Measurements from ENCODE around the gene FECH.
A peak's percentile ranks its signal among the peaks of the same experiment; 100 is the strongest.

Gene FECH

GRCh38 chr18:57585855-57586250, 649 bp downstream of the FECH start:
- H4K20me1 ChIP-seq (ENCODE audit: insufficient read depth, low read length), result no peaks in the 10 kb centered on the region
- no peaks in the 10 kb centered on the region for H3K9me3 ChIP-seq (ENCODE audit: low read length)
- TF ChIP-seq EZH2 (IDR thresholded peaks at IDR 0.05; ENCODE audit: borderline replicate concordance, low read length), result no peak
- TF ChIP-seq, protein P1, sequence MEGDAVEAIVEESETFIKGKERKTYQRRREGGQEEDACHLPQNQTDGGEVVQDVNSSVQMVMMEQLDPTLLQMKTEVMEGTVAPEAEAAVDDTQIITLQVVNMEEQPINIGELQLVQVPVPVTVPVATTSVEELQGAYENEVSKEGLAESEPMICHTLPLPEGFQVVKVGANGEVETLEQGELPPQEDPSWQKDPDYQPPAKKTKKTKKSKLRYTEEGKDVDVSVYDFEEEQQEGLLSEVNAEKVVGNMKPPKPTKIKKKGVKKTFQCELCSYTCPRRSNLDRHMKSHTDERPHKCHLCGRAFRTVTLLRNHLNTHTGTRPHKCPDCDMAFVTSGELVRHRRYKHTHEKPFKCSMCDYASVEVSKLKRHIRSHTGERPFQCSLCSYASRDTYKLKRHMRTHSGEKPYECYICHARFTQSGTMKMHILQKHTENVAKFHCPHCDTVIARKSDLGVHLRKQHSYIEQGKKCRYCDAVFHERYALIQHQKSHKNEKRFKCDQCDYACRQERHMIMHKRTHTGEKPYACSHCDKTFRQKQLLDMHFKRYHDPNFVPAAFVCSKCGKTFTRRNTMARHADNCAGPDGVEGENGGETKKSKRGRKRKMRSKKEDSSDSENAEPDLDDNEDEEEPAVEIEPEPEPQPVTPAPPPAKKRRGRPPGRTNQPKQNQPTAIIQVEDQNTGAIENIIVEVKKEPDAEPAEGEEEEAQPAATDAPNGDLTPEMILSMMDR (IDR thresholded peaks at IDR 0.05; ENCODE audit: low read length), result no peak
- H3K27me3 ChIP-seq (ENCODE audit: insufficient read depth, low read length), result no peaks in the 10 kb centered on the region
- peak overlapping the region; percentile 9 for H3K27ac ChIP-seq (ENCODE audit: low read depth, low read length, poor library complexity, severe bottlenecking)
- peak overlapping the region; percentile 81 for H3K4me2 ChIP-seq (ENCODE audit: low read length)
- peak overlapping the region; percentile 79 for H3K9ac ChIP-seq (ENCODE audit: low read length)
- H3F3A ChIP-seq (ENCODE audit: insufficient read depth, low read length), result no peaks in the 10 kb centered on the region
- peaks cover 6% of the 10 kb centered on the region; the same call in 1 of the 2 replicates for H3K79me2 ChIP-seq (ENCODE audit: insufficient read depth, low read length)
- H3K4me1 ChIP-seq (ENCODE audit: insufficient read depth, low read length, severe bottlenecking), result peaks cover 32% of the 10 kb centered on the region
- peak overlapping the region; percentile 86 for H3K4me3 ChIP-seq (ENCODE audit: low read depth, low read length, poor library complexity, severe bottlenecking)
- H3K36me3 ChIP-seq (ENCODE audit: insufficient read depth, low read length), result no peaks in the 10 kb centered on the region
- no peaks in the 10 kb centered on the region for H3K9me2 ChIP-seq (ENCODE audit: low read depth, low read length)
- H2AFZ ChIP-seq (ENCODE audit: low read length), result no peak overlapping the region; the same call in 1 of the 2 replicates

DNA sequence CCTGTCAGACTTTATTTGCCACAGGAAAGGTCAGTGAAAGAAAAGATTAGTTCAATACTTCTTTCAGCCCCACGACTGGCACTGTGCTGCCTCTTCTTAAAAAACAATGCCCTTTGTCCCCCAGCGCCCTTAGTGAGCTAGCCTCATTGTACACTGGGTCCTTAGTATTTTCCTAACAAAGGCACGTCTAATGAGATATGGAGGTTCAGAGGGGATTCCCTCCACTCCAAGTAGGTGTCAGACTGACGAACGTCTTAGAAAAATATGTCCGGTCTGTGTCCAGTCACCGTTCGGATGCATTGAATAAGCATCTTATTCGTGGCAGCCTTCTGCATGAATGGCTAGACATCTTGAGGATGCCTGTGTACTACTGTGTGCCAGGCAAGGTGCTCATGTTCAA, 1.1 kb downstream of the FECH start:
- H3F3A ChIP-seq (ENCODE audit: insufficient read depth, low read length), result no peaks in the 10 kb centered on the region
- H3K27ac ChIP-seq (ENCODE audit: low read depth, low read length, poor library complexity, severe bottlenecking), result peak overlapping the region; percentile 9
- TF ChIP-seq, protein P1 (IDR thresholded peaks at IDR 0.05; ENCODE audit: low read length), result no peak
- no peak for TF ChIP-seq EZH2 (IDR thresholded peaks at IDR 0.05; ENCODE audit: borderline replicate concordance, low read length)
- H3K9ac ChIP-seq (ENCODE audit: low read length), result peak overlapping the region; percentile 79
- peak overlapping the region; percentile 86 for H3K4me3 ChIP-seq (ENCODE audit: low read depth, low read length, poor library complexity, severe bottlenecking)
- no peaks in the 10 kb centered on the region for H3K9me3 ChIP-seq (ENCODE audit: low read length)
- H3K36me3 ChIP-seq (ENCODE audit: insufficient read depth, low read length), result no peaks in the 10 kb centered on the region
- H2AFZ ChIP-seq (ENCODE audit: low read length), result no peak overlapping the region
- H3K4me2 ChIP-seq (ENCODE audit: low read length), result peak overlapping the region; percentile 81
- no peaks in the 10 kb centered on the region for H4K20me1 ChIP-seq (ENCODE audit: insufficient read depth, low read length)
- peaks cover 36% of the 10 kb centered on the region for H3K4me1 ChIP-seq (ENCODE audit: insufficient read depth, low read length, severe bottlenecking)
- no peaks in the 10 kb centered on the region for H3K27me3 ChIP-seq (ENCODE audit: insufficient read depth, low read length)
- no peaks in the 10 kb centered on the region for H3K9me2 ChIP-seq (ENCODE audit: low read depth, low read length)
- peaks cover 6% of the 10 kb centered on the region; the same call in 1 of the 2 replicates for H3K79me2 ChIP-seq (ENCODE audit: insufficient read depth, low read length)

- Histone ChIP-seq H2AFZ (ENCODE audit: low read length) (no peak overlapping the region), H4K20me1 (ENCODE audit: insufficient read depth, low read length) (no peaks in the 10 kb centered on the region), H3K9me3 (ENCODE audit: low read length) (no peaks in the 10 kb centered on the region), H3F3A (ENCODE audit: insufficient read depth, low read length) (no peaks in the 10 kb centered on the region), H3K36me3 (ENCODE audit: insufficient read depth, low read length) (peaks cover 5% of the 10 kb centered on the region; the same call in 1 of the 2 replicates), H3K4me3 (ENCODE audit: low read depth, low read length, poor library complexity, severe bottlenecking) (no peak overlapping the region), H3K79me2 (ENCODE audit: insufficient read depth, low read length) (peaks cover 6% of the 10 kb centered on the region; the same call in 1 of the 2 replicates), H3K27ac (ENCODE audit: low read depth, low read length, poor library complexity, severe bottlenecking) (no peak overlapping the region), H3K4me1 (ENCODE audit: insufficient read depth, low read length, severe bottlenecking) (peaks cover 46% of the 10 kb centered on the region), H3K4me2 (ENCODE audit: low read length) (peak overlapping the region; percentile 81), H3K9me2 (ENCODE audit: low read depth, low read length) (no peaks in the 10 kb centered on the region), H3K27me3 (ENCODE audit: insufficient read depth, low read length) (no peaks in the 10 kb centered on the region), H3K9ac (ENCODE audit: low read length) (no peak overlapping the region)
- TF ChIP-seq, protein P1 (IDR thresholded peaks at IDR 0.05; ENCODE audit: low read length), result no peak
- TF ChIP-seq EZH2 (IDR thresholded peaks at IDR 0.05; ENCODE audit: borderline replicate concordance, low read length), result no peak
Measured at GRCh38 chr18:57584444-57584843, 2.1 kb downstream of the FECH start.

Data from OCI-LY1 (cell line).